IMR-90 (cell line): Measurements from ENCODE around the gene NPPA. TPM values are rescaled to one million over a fixed set of nuclear protein-coding genes. Genes with fewer than 3 reads are reported as not detected.
A peak's percentile ranks its signal among the peaks of the same experiment; 100 is the strongest.

ENCODE experiments used
- ATAC-seq: fragments of 200-7000 bp; cut with Tn5 transposase; 2 replicates; pipeline ENCODE4 v1.9.1; 2020; ENCODE audit warnings: low read depth, mild to moderate bottlenecking, moderate library complexity
- BruUV-seq: library from RNA; stranded (reverse); fragments of 400-500 nt; replicated peaks from 2 replicates; lab custom pipeline; 2021; lab: Mats Ljungman, UMichigan
- CTCF ChIA-PET: fragments of 300-600 bp; formaldehyde crosslinking; extraction: SDS; loops from one replicate; lab custom pipeline; 2021; ENCODE audit warnings: antibody characterized with exemption; lab: Yijun Ruan, JAX
- POLR2A ChIA-PET: fragments of 300-600 bp; sonication (Branson Sonifier 250); formaldehyde crosslinking; loops from one replicate; lab custom pipeline; 2022; ENCODE audit warnings: antibody characterized with exemption; ENCODE audit not compliant: unreplicated experiment; lab: Charles Lee
- DNase-seq: peaks from one replicate; pipeline ENCODE4 v3.0.0; 2013
- H2AFZ ChIP-seq: replicated peaks from 2 replicates; pipeline ENCODE3; 2013; ENCODE audit warnings: low read length, mild to moderate bottlenecking; ENCODE audit not compliant: poor library complexity
- H2AK5ac ChIP-seq: 2 replicates; pipeline ENCODE4 v1.6.1; 2013; ENCODE audit warnings: low read depth, low read length, inconsistent platforms
- H2AK9ac ChIP-seq: replicated peaks from 2 replicates; pipeline ENCODE3; 2013; ENCODE audit warnings: mild to moderate bottlenecking, low read depth, low read length, moderate library complexity; ENCODE audit not compliant: poor library complexity
- H2BK120ac ChIP-seq: 2 replicates; pipeline ENCODE4 v1.6.1; 2013; ENCODE audit warnings: low read depth, low read length, inconsistent platforms
- H2BK15ac ChIP-seq: 3 replicates; pipeline ENCODE4 v1.6.1; 2013; ENCODE audit warnings: low read depth, low read length, inconsistent platforms
- H2BK20ac ChIP-seq: 2 replicates; pipeline ENCODE4 v1.6.1; 2013; ENCODE audit warnings: low read depth, mild to moderate bottlenecking, inconsistent platforms, low read length, moderate library complexity
- H2BK5ac ChIP-seq: 2 replicates; pipeline ENCODE4 v1.6.1; 2013; ENCODE audit warnings: mild to moderate bottlenecking, low read depth, low read length, inconsistent platforms; ENCODE audit not compliant: poor library complexity, severe bottlenecking
- H3K14ac ChIP-seq: replicated peaks from 2 replicates; pipeline ENCODE4 v1.6.1; 2013; ENCODE audit warnings: low read depth, low read length, inconsistent platforms
- H3K18ac ChIP-seq: 2 replicates; pipeline ENCODE4 v1.6.1; 2013; ENCODE audit warnings: low read depth, low read length, control low read depth
- H3K23ac ChIP-seq: 2 replicates; pipeline ENCODE4 v1.6.1; 2013; ENCODE audit warnings: low read depth, low read length, inconsistent platforms
- H3K27ac ChIP-seq: 2 replicates; pipeline ENCODE4 v1.5.1; 2013; ENCODE audit warnings: mild to moderate bottlenecking, control low read depth, low read length; ENCODE audit not compliant: insufficient read depth
- H3K27me3 ChIP-seq: 2 replicates; pipeline ENCODE4 v1.6.1; 2013; ENCODE audit warnings: low read length; ENCODE audit not compliant: control insufficient read depth, insufficient read depth
- H3K36me3 ChIP-seq: 2 replicates; pipeline ENCODE4 v1.6.1; 2013; ENCODE audit warnings: low read length, mixed read lengths; ENCODE audit not compliant: control insufficient read depth, insufficient read depth
- H3K4ac ChIP-seq: 2 replicates; pipeline ENCODE4 v1.6.1; 2013; ENCODE audit warnings: low read depth, low read length, inconsistent platforms
- H3K4me1 ChIP-seq: 2 replicates; pipeline ENCODE4 v1.6.1; 2013; ENCODE audit warnings: low read length, mixed read lengths; ENCODE audit not compliant: control insufficient read depth, insufficient read depth
- H3K4me2 ChIP-seq: 2 replicates; pipeline ENCODE4 v1.6.1; 2013; ENCODE audit warnings: low read depth, mild to moderate bottlenecking, control low read depth, low read length, moderate library complexity
- H3K4me3 ChIP-seq: 2 replicates; pipeline ENCODE4 v1.5.1; 2013; ENCODE audit warnings: low read depth, mild to moderate bottlenecking, control low read depth, low read length, moderate library complexity; ENCODE audit not compliant: insufficient read depth
- H3K56ac ChIP-seq: 2 replicates; pipeline ENCODE4 v1.6.1; 2013; ENCODE audit warnings: low read length, inconsistent platforms; ENCODE audit not compliant: insufficient read depth; ENCODE audit errors: extremely low read depth
- H3K79me1 ChIP-seq, 2 experiments: 2 replicates each; pipeline ENCODE4 v1.6.1; 2013; ENCODE audit warnings: low read length in 2 of 2, inconsistent platforms in 1 of 2, low read depth in 1 of 2
- H3K9ac ChIP-seq: 2 replicates; pipeline ENCODE4 v1.6.1; 2013; ENCODE audit warnings: low read depth, low read length, control low read depth
- H3K9me1 ChIP-seq: 2 replicates; pipeline ENCODE4 v1.6.1; 2013; ENCODE audit warnings: low read length, inconsistent platforms; ENCODE audit not compliant: insufficient read depth
- H3K9me3 ChIP-seq: 2 replicates; pipeline ENCODE4 v1.6.1; 2013; ENCODE audit warnings: low read length; ENCODE audit not compliant: control insufficient read depth, insufficient read depth
- H4K20me1 ChIP-seq: 2 replicates; pipeline ENCODE4 v1.6.1; 2013; ENCODE audit warnings: low read length, inconsistent platforms; ENCODE audit not compliant: insufficient read depth
- H4K5ac ChIP-seq: 2 replicates; pipeline ENCODE4 v1.6.1; 2013; ENCODE audit warnings: mild to moderate bottlenecking, low read depth, low read length, control low read depth
- H4K8ac ChIP-seq, 2 experiments: 2 replicates each; pipeline ENCODE4 v1.6.1; 2013; ENCODE audit warnings: low read depth in 2 of 2, low read length in 2 of 2, control low read depth in 1 of 2, inconsistent platforms in 1 of 2
- H4K91ac ChIP-seq: 2 replicates; pipeline ENCODE4 v1.6.1; 2013; ENCODE audit warnings: low read depth, low read length, inconsistent platforms; ENCODE audit not compliant: insufficient read depth
- MAZ ChIP-seq: IDR thresholded peaks from 2 replicates; pipeline ENCODE4 v1.6.1; 2012; ENCODE audit warnings: low read depth, mild to moderate bottlenecking, low read length, improper control_type of control experiment, moderate library complexity, borderline replicate concordance
- WGBS, 2 experiments: methylation state at CpG; one replicate each; pipeline versions ENCODE4 v1.1.5 to v1.1.7; 2013; ENCODE audit warnings: missing lambda C conversion rate in 2 of 2; ENCODE audit not compliant: insufficient read length in 1 of 2; ENCODE audit errors: extremely low coverage in 2 of 2; 5-methylcytosine and 5-hydroxymethylcytosine counted together
- dilution Hi-C: fragments of 300-500 bp; cut with HindIII; formaldehyde crosslinking; loops from one replicate; pipeline ENCODE4 v1.14.3; 2018; ENCODE audit warnings: low sequenced_read_pairs; ENCODE audit not compliant: unreplicated experiment
- in situ Hi-C: fragments of 300-500 bp; cut with MboI; formaldehyde crosslinking; loops from 3 replicates; pipeline ENCODE4 v1.14.3; 2019; ENCODE audit warnings: low sequenced_read_pairs, inconsistent platforms, mixed read lengths
- intact Hi-C: fragments of 100-400 bp; cut with micrococcal nuclease; formaldehyde crosslinking; loops from 2 replicates; pipeline ENCODE4 v1.10.0; 2022
- polyA plus RNA-seq, 3 experiments: library from polyadenylated mRNA; depleted of rRNA; stranded (reverse); fragments of >200 nt; gene quantifications; 2 replicates each; pipeline ENCODE4 v1.2.3, GENCODE V29; 2012; ENCODE audit warnings: low replicate concordance in 1 of 3
- total RNA-seq: library from RNA; depleted of rRNA; stranded (reverse); fragments of >200 nt; gene quantifications from 2 replicates; pipeline ENCODE4 v1.2.3, GENCODE V29; 2012
- TF ChIP-seq, protein P1 (sequence below): conservative IDR thresholded peaks from 2 replicates; pipeline ENCODE4 v1.5.1; 2012; ENCODE audit warnings: mild to moderate bottlenecking, low read depth, low read length, improper control_type of control experiment

Gene NPPA
- total and polyA plus RNA-seq, 2 of the 4 experiments (the other 2 are of a cell fraction) = not detected

DNA sequence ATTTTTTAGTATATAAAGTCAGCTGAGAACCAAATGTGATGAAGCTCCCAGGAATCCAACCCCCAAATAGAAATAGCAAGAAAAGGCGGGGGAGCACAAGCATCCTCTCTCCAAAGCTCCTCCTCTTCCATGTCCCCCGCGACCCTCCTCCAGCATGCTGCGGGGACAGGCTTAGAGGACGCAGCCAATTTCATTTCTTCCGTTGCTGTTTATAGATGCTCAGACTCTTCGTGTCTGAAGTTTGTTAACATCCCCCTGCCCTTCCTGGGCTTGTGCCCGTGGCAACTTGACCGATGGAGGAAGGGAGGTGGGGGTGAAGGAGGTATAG, 754 bp upstream of the NPPA start:
- intact Hi-C loops = no loop called here
- no peak overlapping the region for H3K4me3 ChIP-seq
- H4K5ac ChIP-seq = no peak overlapping the region
- no peak overlapping the region for H2BK5ac ChIP-seq
- no peak overlapping the region for H3K4me2 ChIP-seq
- ChIA-PET CTCF (interaction anchor here (1.5 kb wide), 1 partner anchor 10 kb away, joined by 11 read pairs; no protein-coding TSS in a partner anchor), POLR2A (no interaction called here)
- H2BK15ac ChIP-seq = no peak overlapping the region
- H3K27ac ChIP-seq = no peak overlapping the region
- WGBS, 2 experiments = 8% methylated on average over 2 of the region's 9 CpGs; no CpG with 5 or more reads in 1 of the 2 experiments
- no peak overlapping the region for H2BK20ac ChIP-seq
- no peak overlapping the region for H3K18ac ChIP-seq
- peaks cover 11% of the 10 kb centered on the region; the same call in 1 of the 2 replicates for H4K20me1 ChIP-seq
- H3K9me3 ChIP-seq = no peaks in the 10 kb centered on the region
- in situ Hi-C loops = no loop called here
- 0 out of 2 replicates have a peak, but pooled peaks cover 8% of the 10 kb centered on the region for H3K9me1 ChIP-seq
- H3K14ac ChIP-seq = no peak overlapping the region
- peaks cover 2% of the 10 kb centered on the region; the same call in 1 of the 2 replicates for H3K4me1 ChIP-seq
- dilution Hi-C loops = no loop called here
- no peaks in the 10 kb centered on the region for H3K79me1 ChIP-seq
- H3K36me3 ChIP-seq = peaks cover 20% of the 10 kb centered on the region
- H3K23ac ChIP-seq = no peak overlapping the region
- H3K27me3 ChIP-seq = peaks cover 8% of the 10 kb centered on the region
- 0 out of 2 replicates have a peak, but pooled peaks have one; percentile 10 for TF ChIP-seq MAZ
- TF ChIP-seq, protein P1, sequence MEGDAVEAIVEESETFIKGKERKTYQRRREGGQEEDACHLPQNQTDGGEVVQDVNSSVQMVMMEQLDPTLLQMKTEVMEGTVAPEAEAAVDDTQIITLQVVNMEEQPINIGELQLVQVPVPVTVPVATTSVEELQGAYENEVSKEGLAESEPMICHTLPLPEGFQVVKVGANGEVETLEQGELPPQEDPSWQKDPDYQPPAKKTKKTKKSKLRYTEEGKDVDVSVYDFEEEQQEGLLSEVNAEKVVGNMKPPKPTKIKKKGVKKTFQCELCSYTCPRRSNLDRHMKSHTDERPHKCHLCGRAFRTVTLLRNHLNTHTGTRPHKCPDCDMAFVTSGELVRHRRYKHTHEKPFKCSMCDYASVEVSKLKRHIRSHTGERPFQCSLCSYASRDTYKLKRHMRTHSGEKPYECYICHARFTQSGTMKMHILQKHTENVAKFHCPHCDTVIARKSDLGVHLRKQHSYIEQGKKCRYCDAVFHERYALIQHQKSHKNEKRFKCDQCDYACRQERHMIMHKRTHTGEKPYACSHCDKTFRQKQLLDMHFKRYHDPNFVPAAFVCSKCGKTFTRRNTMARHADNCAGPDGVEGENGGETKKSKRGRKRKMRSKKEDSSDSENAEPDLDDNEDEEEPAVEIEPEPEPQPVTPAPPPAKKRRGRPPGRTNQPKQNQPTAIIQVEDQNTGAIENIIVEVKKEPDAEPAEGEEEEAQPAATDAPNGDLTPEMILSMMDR = no peak
- BruUV-seq = no TSS peak
- no peak overlapping the region for H4K91ac ChIP-seq
- H4K8ac ChIP-seq = no peak overlapping the region
- no peak overlapping the region for H2AFZ ChIP-seq
- ATAC-seq (no peak), DNase-seq (no peak)
- no peak overlapping the region for H2BK120ac ChIP-seq
- H2AK5ac ChIP-seq = no peak overlapping the region
- H3K9ac ChIP-seq = no peak overlapping the region
- H3K56ac ChIP-seq = no peak overlapping the region
- no peak overlapping the region for H3K4ac ChIP-seq
- H2AK9ac ChIP-seq = peak overlapping the region; percentile 68
